ENCODE data around the gene BTG2.

GRCh38 chr1:203349166-203349565, 43.8 kb downstream of the BTG2 start:
- TF ChIP-seq CTCF (IDR thresholded peaks at IDR 0.05) (no peak), POLR2A (IDR thresholded peaks at IDR 0.05) (no peak)

All from thyroid gland (tissue), 4 donors.